Activated T-helper 9 cell treated with anti-CD3 and anti-CD28 coated beads, Interleukin-2, amount 50 U/mL, for 16 hours (primary cell): ENCODE data around the gene TMEFF2.
"Not testable (repeated sequence)": the region's sequence is repeated elsewhere in the genome, so short reads cannot be mapped to it uniquely, and the experiment has no call there.

ENCODE experiments used
- DNase-seq: peaks from one replicate; pipeline ENCODE4 v3.0.0-alpha.2; 2020; ENCODE audit warnings: low read depth

The TMEFF2 gene

GRCh38 chr2:192128655-192129054 lies 66.1 kb downstream of the TMEFF2 start:
- DNase-seq: no peak

- DNase-seq: no peak
Observed at GRCh38 chr2:192127434-192127833, 67.3 kb downstream of the TMEFF2 start.

GRCh38 chr2:192126912-192127311 lies 67.8 kb downstream of the TMEFF2 start:
- no peak for DNase-seq

GRCh38 chr2:192126426-192126825 lies 68.3 kb downstream of the TMEFF2 start:
- no peak for DNase-seq

- DNase-seq: no peak
Observed at GRCh38 chr2:192124571-192124970, 70.2 kb downstream of the TMEFF2 start.

- no peak for DNase-seq
Observed at GRCh38 chr2:192123847-192124246, 70.9 kb downstream of the TMEFF2 start.

GRCh38 chr2:192122946-192123345 lies 71.8 kb downstream of the TMEFF2 start:
- no peak for DNase-seq

GRCh38 chr2:192122141-192122540 lies 72.6 kb downstream of the TMEFF2 start:
- no peak for DNase-seq

- no peak for DNase-seq
Observed at GRCh38 chr2:192119536-192119935, 75.2 kb downstream of the TMEFF2 start.

- no peak for DNase-seq
Observed at GRCh38 chr2:192117705-192118104, 77.0 kb downstream of the TMEFF2 start.

GRCh38 chr2:192111536-192111935 lies 83.2 kb downstream of the TMEFF2 start:
- DNase-seq: not testable (repeated sequence)

GRCh38 chr2:192099742-192100141 lies 95.0 kb downstream of the TMEFF2 start:
- DNase-seq: no peak

- no peak for DNase-seq
Observed at GRCh38 chr2:192098814-192099491, 95.8 kb downstream of the TMEFF2 start.

GRCh38 chr2:192091476-192091875 lies 103.3 kb downstream of the TMEFF2 start:
- DNase-seq: no peak

GRCh38 chr2:192090911-192091310 lies 103.8 kb downstream of the TMEFF2 start:
- no peak for DNase-seq

- no peak for DNase-seq
Observed at GRCh38 chr2:192087398-192087958, 107.3 kb downstream of the TMEFF2 start.

GRCh38 chr2:192082121-192082520 lies 112.6 kb downstream of the TMEFF2 start:
- DNase-seq: no peak

- DNase-seq: not testable (repeated sequence)
Observed at GRCh38 chr2:192080096-192080495, 114.6 kb downstream of the TMEFF2 start.

GRCh38 chr2:192073878-192074277 lies 120.9 kb downstream of the TMEFF2 start:
- DNase-seq: no peak

GRCh38 chr2:192072778-192073177 lies 122.0 kb downstream of the TMEFF2 start:
- DNase-seq: no peak

GRCh38 chr2:192072261-192072660 lies 122.5 kb downstream of the TMEFF2 start:
- no peak for DNase-seq

- no peak for DNase-seq
Observed at GRCh38 chr2:192070099-192070498, 124.6 kb downstream of the TMEFF2 start.

GRCh38 chr2:192069417-192069816 lies 125.3 kb downstream of the TMEFF2 start:
- DNase-seq: no peak

- no peak for DNase-seq
Observed at GRCh38 chr2:192068966-192069365, 125.8 kb downstream of the TMEFF2 start.
